K562 (cell line): ENCODE results near the gene CFAP69. TPM values are rescaled to one million over a fixed set of nuclear protein-coding genes. Genes with fewer than 3 reads are reported as not detected.
A peak's percentile ranks its signal among the peaks of the same experiment; 100 is the strongest.

Source experiments
- ATAC-seq: fragments of 200-7000 bp; cut with Tn5 transposase; 3 replicates; pipeline ENCODE4 v1.9.1; 2020; ENCODE audit warnings: moderate library complexity
- BruUV-seq: library from RNA; stranded (reverse); fragments of 400-500 nt; replicated peaks from 2 replicates; lab custom pipeline; 2021; lab: Mats Ljungman, UMichigan
- CTCF ChIA-PET: fragments of 300-600 bp; formaldehyde crosslinking; extraction: SDS; loops from one replicate; lab custom pipeline; 2021; ENCODE audit warnings: low intra/inter-chr PET ratio; lab: Yijun Ruan, JAX
- POLR2A ChIA-PET: fragments of 300-600, 350-650 bp; sonication (Branson Sonifier 250); formaldehyde crosslinking; extraction: SDS; loops from one replicate; lab custom pipeline; 2021; ENCODE audit warnings: antibody characterized with exemption, inconsistent platforms; lab: Yijun Ruan, JAX
- DNase-seq, 4 experiments: peaks; one replicate each; pipeline versions ENCODE4 v3.0.0 to v3.0.0-alpha.2; 2011 to 2018; ENCODE audit warnings: low spot score in 3 of 4, mixed read lengths in 3 of 4; ENCODE audit errors: extremely low read depth in 1 of 4
- FAIRE-seq: peaks from 2 replicates; lab custom pipeline; 2011; peaks lifted over from hg19 to GRCh38; lab: Jason Lieb, UNC
- H2AFZ ChIP-seq: 2 replicates; pipeline ENCODE4 v1.6.0; 2011; ENCODE audit warnings: low read depth, low read length, control low read depth, inconsistent platforms
- H3K27ac ChIP-seq: fragments of 200-600 bp; 3 replicates; pipeline ENCODE4 v1.8.0; 2011; ENCODE audit warnings: low read depth, mild to moderate bottlenecking, control low read depth, inconsistent platforms, low read length, moderate library complexity, mixed read lengths; ENCODE audit errors: extremely low read depth
- H3K27me3 ChIP-seq, 2 experiments: fragments of 300-600 bp in 1 of 2; 2 replicates in 1 of 2; 3 replicates in 1 of 2; pipeline versions ENCODE4 v1.6.0 to v1.8.0; 2011; ENCODE audit warnings: inconsistent platforms in 2 of 2, low read length in 2 of 2, mild to moderate bottlenecking in 1 of 2, mixed read lengths in 1 of 2, moderate library complexity in 1 of 2; ENCODE audit not compliant: control insufficient read depth in 2 of 2, insufficient read depth in 2 of 2
- H3K36me3 ChIP-seq: fragments of 300-600 bp; 3 replicates; pipeline ENCODE4 v1.8.0; 2011; ENCODE audit warnings: mild to moderate bottlenecking, low read length, inconsistent platforms; ENCODE audit not compliant: control insufficient read depth, insufficient read depth
- H3K4me1 ChIP-seq, 2 experiments: fragments of 200-600 bp in 1 of 2; replicated peaks in 1 of 2; 2 replicates in 1 of 2; 3 replicates in 1 of 2; pipeline versions ENCODE4 v1.5.1 to v1.8.0; 2011; ENCODE audit warnings: inconsistent platforms in 2 of 2, low read length in 2 of 2, mild to moderate bottlenecking in 1 of 2, mixed read lengths in 1 of 2, moderate library complexity in 1 of 2; ENCODE audit not compliant: control insufficient read depth in 2 of 2, insufficient read depth in 2 of 2
- H3K4me2 ChIP-seq: 2 replicates; pipeline ENCODE4 v1.6.1; 2011; ENCODE audit warnings: low read length, control low read depth, inconsistent platforms, mixed read lengths; ENCODE audit not compliant: insufficient read depth
- H3K4me3 ChIP-seq: fragments of 200-600 bp; sonication (generic), shearing (Covaris generic); 2 replicates; pipeline ENCODE4 v1.5.1; 2016; ENCODE audit warnings: control low read depth, inconsistent platforms
- H3K79me2 ChIP-seq: fragments of 200-600 bp; 3 replicates; pipeline ENCODE4 v1.8.0; 2011; ENCODE audit warnings: low read length, inconsistent platforms; ENCODE audit not compliant: control insufficient read depth, insufficient read depth
- H3K9ac ChIP-seq, 2 experiments: 2 replicates each; pipeline versions ENCODE4 v1.6.0 to v1.6.1; 2011; ENCODE audit warnings: low read depth in 2 of 2, low read length in 2 of 2, control low read depth in 1 of 2, inconsistent platforms in 1 of 2, mild to moderate bottlenecking in 1 of 2, mixed read lengths in 1 of 2; ENCODE audit not compliant: insufficient read depth in 1 of 2
- H3K9me1 ChIP-seq: one replicate; pipeline ENCODE4 v1.6.0; 2011; ENCODE audit warnings: inconsistent platforms, mild to moderate bottlenecking, low read length, moderate library complexity; ENCODE audit not compliant: control insufficient read depth, insufficient read depth
- H3K9me3 ChIP-seq: replicated peaks from 2 replicates; pipeline ENCODE4 v1.5.1; 2011; ENCODE audit warnings: low read depth, low read length, inconsistent platforms; ENCODE audit not compliant: control insufficient read depth, insufficient read depth
- H4K20me1 ChIP-seq: replicated peaks from 2 replicates; pipeline ENCODE4 v1.6.1; 2011; ENCODE audit warnings: low read length, inconsistent platforms, mixed read lengths; ENCODE audit not compliant: control insufficient read depth, insufficient read depth
- CBX3 ChIP-seq, 2 experiments: IDR thresholded peaks; 1 replicate in 1 of 2; 2 replicates in 1 of 2; pipeline ENCODE4 v1.6.1; 2012; ENCODE audit warnings: inconsistent platforms in 2 of 2, low read length in 2 of 2, borderline replicate concordance in 1 of 2, control low read depth in 1 of 2
- DACH1 ChIP-seq: fragments of 450-650 bp; IDR thresholded peaks from 2 replicates; pipeline ENCODE4 v1.6.1; 2018; ENCODE audit not compliant: partially characterized antibody
- FOXK1 ChIP-seq: sonication (generic); formaldehyde crosslinking; IDR thresholded peaks from 2 replicates; pipeline ENCODE4 v1.8.0; 2022; ENCODE audit warnings: missing genetic modification reagents, mild to moderate bottlenecking, borderline replicate concordance
- HDAC1 ChIP-seq, 2 experiments: fragments of 450-650 bp; IDR thresholded peaks; 2 replicates each; pipeline ENCODE4 v1.6.1; 2016 to 2017; ENCODE audit warnings: inconsistent platforms in 1 of 2, mild to moderate bottlenecking in 1 of 2, moderate library complexity in 1 of 2
- KLF16 ChIP-seq: IDR thresholded peaks from 2 replicates; pipeline ENCODE4 v1.6.1; 2016; ENCODE audit warnings: antibody characterized with exemption
- MEIS2 ChIP-seq: fragments of 450-650 bp; IDR thresholded peaks from 2 replicates; pipeline ENCODE4 v1.6.1; 2014; ENCODE audit warnings: mild to moderate bottlenecking; ENCODE audit not compliant: partially characterized antibody
- POLR2A ChIP-seq: fragments of 450-650 bp; conservative IDR thresholded peaks from 2 replicates; pipeline ENCODE4 v1.6.1; 2016
- RB1 ChIP-seq: fragments of 450-650 bp; IDR thresholded peaks from 2 replicates; pipeline ENCODE4 v1.6.1; 2017; ENCODE audit warnings: low read depth, mild to moderate bottlenecking
- SOX6 ChIP-seq: fragments of 450-650 bp; IDR thresholded peaks from 2 replicates; pipeline ENCODE4 v1.6.1; 2014; ENCODE audit warnings: mild to moderate bottlenecking
- ZNF121 ChIP-seq: sonication (generic); formaldehyde crosslinking; conservative IDR thresholded peaks from 2 replicates; pipeline ENCODE4 v1.8.0; 2022; ENCODE audit warnings: missing genetic modification reagents
- WGBS: fragments of 100-300 bp; shearing (Covaris generic); methylation state at CpG from one replicate; pipeline ENCODE4 v1.1.6; 2016; ENCODE audit warnings: low coverage, mixed read lengths; ENCODE audit not compliant: insufficient coverage; ENCODE audit errors: missing lambda C conversion rate; 5-methylcytosine and 5-hydroxymethylcytosine counted together
- in situ Hi-C: fragments of 300-500 bp; cut with MboI; formaldehyde crosslinking; loops from 4 replicates; pipeline ENCODE4 v1.15.0; 2018; ENCODE audit warnings: inconsistent platforms, mixed read lengths
- intact Hi-C: fragments of 100-400 bp; cut with micrococcal nuclease; formaldehyde crosslinking; loops from 2 replicates; pipeline ENCODE4 v1.14.2; 2022
- polyA plus RNA-seq, 8 experiments: library from polyadenylated mRNA; depleted of rRNA in 4 of 8; stranded (reverse) in 5 of 8; unstranded in 3 of 8; fragments of >200 nt; fragmentation: Nextera tagmentation in 2 of 8; fragmentation: Illumina TruSeq in 1 of 8; extraction: Ambion mirVana in 2 of 8; extraction: Trizol in 1 of 8; gene quantifications; 2 replicates each; pipeline versions ENCODE4 v1.2.1 to v1.2.3, GENCODE V29; 2011 to 2014; ENCODE audit warnings: inconsistent platforms in 1 of 8, missing spikeins in 1 of 8
- total RNA-seq, 7 experiments: library from RNA; depleted of rRNA in 6 of 7; stranded (reverse); fragments of >200 nt in 6 of 7; fragmentation: Illumina TruSeq in 2 of 7; extraction: Trizol in 2 of 7; gene quantifications; 2 replicates each; pipeline versions ENCODE4 v1.2.1 to v1.2.3, GENCODE V29; 2011 to 2021; ENCODE audit warnings: low replicate concordance in 1 of 7
- TF ChIP-seq, protein P1 (sequence below), 2 experiments: fragments of 450-650 bp in 1 of 2; sonication (generic) in 1 of 2; formaldehyde crosslinking in 1 of 2; IDR thresholded peaks; 2 replicates each; pipeline versions ENCODE4 v1.7.1 to v1.9.0; 2016 to 2022; ENCODE audit warnings: inconsistent platforms in 1 of 2, mild to moderate bottlenecking in 1 of 2, missing genetic modification reagents in 1 of 2
- TF ChIP-seq, protein P2 (sequence below): IDR thresholded peaks from 3 replicates; pipeline ENCODE4 v1.6.1; 2011; ENCODE audit warnings: borderline replicate concordance, mild to moderate bottlenecking; ENCODE audit not compliant: insufficient read length, insufficient read depth

Gene CFAP69
- total and polyA plus RNA-seq, 9 of the 15 experiments (the other 6 are each of a cell fraction or from before 2014, with no cell fraction given), result 0.24 to 5.1 (median 1.7) TPM

DNA sequence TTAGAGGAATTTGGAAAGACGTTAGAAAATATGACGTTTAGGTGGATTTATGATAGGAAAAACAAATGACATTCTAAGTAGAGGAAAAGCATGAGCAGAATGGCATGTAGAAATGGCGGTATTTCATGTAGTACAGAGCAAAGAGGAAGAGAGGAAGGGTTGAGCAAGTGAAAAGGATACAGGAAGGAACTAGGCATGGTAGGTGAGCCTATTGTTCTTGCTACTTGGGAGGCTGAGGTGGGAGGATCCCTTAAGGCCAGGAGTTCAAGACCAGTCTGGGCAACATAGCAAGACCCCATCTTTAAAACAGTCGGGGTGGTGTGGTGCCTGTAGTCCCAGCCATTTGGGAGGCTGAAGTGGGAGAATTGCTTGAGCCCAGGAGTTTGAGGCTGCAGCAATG lies 102.8 kb downstream of the CFAP69 start:
- no peaks in the 10 kb centered on the region for H3K9me3 ChIP-seq
- peaks cover 17% of the 10 kb centered on the region; the same call in 2 of the 3 replicates for H3K36me3 ChIP-seq
- DNase-seq (peak in 1 of 4 experiments; percentile 26), FAIRE-seq (no peak), ATAC-seq (peak; percentile 2)
- in situ Hi-C loops, result loop anchor here (5.0 kb wide), 1 partner anchor 55 kb away; the partner anchor contains the start of gene CLDN12
- H3K4me1 ChIP-seq, result peaks cover 8 to 14% of the 10 kb centered on the region in 2 experiments; a peak in 3 of 5 replicates
- H3K4me3 ChIP-seq, result peak overlapping the region; percentile 77
- H4K20me1 ChIP-seq, result no peaks in the 10 kb centered on the region
- intact Hi-C loops, result loop anchor here (5.0 kb wide), 1 partner anchor 955 kb away; no protein-coding TSS in a partner anchor
- ChIA-PET POLR2A (interaction anchor here (1.0 to 1.6 kb wide), 2 partner anchors 13 to 23 kb away, joined by 3 read pairs; no protein-coding TSS in a partner anchor), CTCF (no interaction called here)
- BruUV-seq, result no TSS peak
- no peaks in the 10 kb centered on the region for H3K9me1 ChIP-seq
- peak overlapping the region; percentile 75 to 95; a peak in 3 of 4 replicates for H3K9ac ChIP-seq
- H3K4me2 ChIP-seq, result peak overlapping the region; percentile 98
- WGBS, result 12% methylated on average over 4 of the region's 4 CpGs
- 0 out of 2 replicates have a peak overlapping the region, but pooled peaks have one; percentile 5 for H2AFZ ChIP-seq
- peak overlapping the region; percentile 95 for H3K27ac ChIP-seq
- peaks cover 62% of the 10 kb centered on the region for H3K79me2 ChIP-seq
- H3K27me3 ChIP-seq, result no peaks in the 10 kb centered on the region
- TF ChIP-seq CBX3 (IDR thresholded peaks at IDR 0.05; ENCODE audit: borderline replicate concordance in 1 of 2, low read length in 2 of 2) (peak in 1 of 2 experiments; percentile 65; a peak in 1 of 3 replicates), ZNF121 (CRISPR knock-in tag) (peak; percentile 99), MEIS2 (peak; percentile 3), POLR2A (0 out of 2 replicates have a peak, but pooled peaks have one; percentile 12), KLF16 (no peak), DACH1 (peak; percentile 6), HDAC1 (IDR thresholded peaks at IDR 0.05) (peak in 1 of 2 experiments; percentile 43; a peak in 1 of 4 replicates), SOX6 (0 out of 2 replicates have a peak, but pooled peaks have one; percentile 11), RB1 (peak; percentile 13; the same call in 1 of the 2 replicates), FOXK1 (no peak)
- TF ChIP-seq, protein P1, sequence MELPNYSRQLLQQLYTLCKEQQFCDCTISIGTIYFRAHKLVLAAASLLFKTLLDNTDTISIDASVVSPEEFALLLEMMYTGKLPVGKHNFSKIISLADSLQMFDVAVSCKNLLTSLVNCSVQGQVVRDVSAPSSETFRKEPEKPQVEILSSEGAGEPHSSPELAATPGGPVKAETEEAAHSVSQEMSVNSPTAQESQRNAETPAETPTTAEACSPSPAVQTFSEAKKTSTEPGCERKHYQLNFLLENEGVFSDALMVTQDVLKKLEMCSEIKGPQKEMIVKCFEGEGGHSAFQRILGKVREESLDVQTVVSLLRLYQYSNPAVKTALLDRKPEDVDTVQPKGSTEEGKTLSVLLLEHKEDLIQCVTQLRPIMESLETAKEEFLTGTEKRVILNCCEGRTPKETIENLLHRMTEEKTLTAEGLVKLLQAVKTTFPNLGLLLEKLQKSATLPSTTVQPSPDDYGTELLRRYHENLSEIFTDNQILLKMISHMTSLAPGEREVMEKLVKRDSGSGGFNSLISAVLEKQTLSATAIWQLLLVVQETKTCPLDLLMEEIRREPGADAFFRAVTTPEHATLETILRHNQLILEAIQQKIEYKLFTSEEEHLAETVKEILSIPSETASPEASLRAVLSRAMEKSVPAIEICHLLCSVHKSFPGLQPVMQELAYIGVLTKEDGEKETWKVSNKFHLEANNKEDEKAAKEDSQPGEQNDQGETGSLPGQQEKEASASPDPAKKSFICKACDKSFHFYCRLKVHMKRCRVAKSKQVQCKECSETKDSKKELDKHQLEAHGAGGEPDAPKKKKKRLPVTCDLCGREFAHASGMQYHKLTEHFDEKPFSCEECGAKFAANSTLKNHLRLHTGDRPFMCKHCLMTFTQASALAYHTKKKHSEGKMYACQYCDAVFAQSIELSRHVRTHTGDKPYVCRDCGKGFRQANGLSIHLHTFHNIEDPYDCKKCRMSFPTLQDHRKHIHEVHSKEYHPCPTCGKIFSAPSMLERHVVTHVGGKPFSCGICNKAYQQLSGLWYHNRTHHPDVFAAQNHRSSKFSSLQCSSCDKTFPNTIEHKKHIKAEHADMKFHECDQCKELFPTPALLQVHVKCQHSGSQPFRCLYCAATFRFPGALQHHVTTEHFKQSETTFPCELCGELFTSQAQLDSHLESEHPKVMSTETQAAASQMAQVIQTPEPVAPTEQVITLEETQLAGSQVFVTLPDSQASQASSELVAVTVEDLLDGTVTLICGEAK (IDR thresholded peaks at IDR 0.05), result peak; percentile 16; the same call in 1 of the 2 replicates
- TF ChIP-seq, protein P1 (CRISPR knock-in tag; IDR thresholded peaks at IDR 0.05), result no peak
- TF ChIP-seq, protein P2, sequence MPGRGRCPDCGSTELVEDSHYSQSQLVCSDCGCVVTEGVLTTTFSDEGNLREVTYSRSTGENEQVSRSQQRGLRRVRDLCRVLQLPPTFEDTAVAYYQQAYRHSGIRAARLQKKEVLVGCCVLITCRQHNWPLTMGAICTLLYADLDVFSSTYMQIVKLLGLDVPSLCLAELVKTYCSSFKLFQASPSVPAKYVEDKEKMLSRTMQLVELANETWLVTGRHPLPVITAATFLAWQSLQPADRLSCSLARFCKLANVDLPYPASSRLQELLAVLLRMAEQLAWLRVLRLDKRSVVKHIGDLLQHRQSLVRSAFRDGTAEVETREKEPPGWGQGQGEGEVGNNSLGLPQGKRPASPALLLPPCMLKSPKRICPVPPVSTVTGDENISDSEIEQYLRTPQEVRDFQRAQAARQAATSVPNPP, result no peak
